Subcutaneous abdominal adipose tissue (tissue), 5 donors: ENCODE results near the gene SFTA2.

Experiments used
- H3K27ac ChIP-seq: one replicate; pipeline ENCODE4 v1.7.0; 2013; ENCODE audit warnings: low read depth, mild to moderate bottlenecking, inconsistent platforms, low read length, moderate library complexity
- H3K27me3 ChIP-seq, 5 donors: one replicate each; pipeline ENCODE4 v1.7.0; 2013; ENCODE audit warnings: low read length in 5 of 5, inconsistent platforms in 1 of 5; ENCODE audit not compliant: control insufficient read depth in 5 of 5, insufficient read depth in 4 of 5
- H3K36me3 ChIP-seq, 5 donors: one replicate each; pipeline ENCODE4 v1.7.0; 2013; ENCODE audit warnings: low read length in 5 of 5; ENCODE audit not compliant: control insufficient read depth in 5 of 5, insufficient read depth in 5 of 5
- H3K4me1 ChIP-seq, 5 donors: one replicate each; pipeline ENCODE4 v1.7.0; 2013; ENCODE audit warnings: low read length in 5 of 5, mild to moderate bottlenecking in 3 of 5, moderate library complexity in 1 of 5; ENCODE audit not compliant: control insufficient read depth in 5 of 5, insufficient read depth in 5 of 5
- H3K4me3 ChIP-seq, 5 donors: one replicate each; pipeline ENCODE4 v1.7.0; 2013; ENCODE audit warnings: low read length in 5 of 5, low read depth in 1 of 5
- H3K9ac ChIP-seq, 5 donors: one replicate each; pipeline ENCODE4 v1.7.0; 2013; ENCODE audit warnings: low read length in 5 of 5, mild to moderate bottlenecking in 4 of 5, moderate library complexity in 3 of 5
- H3K9me3 ChIP-seq, 5 donors: one replicate each; pipeline ENCODE4 v1.7.0; 2013; ENCODE audit warnings: low read length in 5 of 5; ENCODE audit not compliant: control insufficient read depth in 5 of 5
- donor health status: healthy.
- donor health status: healthy.
- donor health status: healthy.
- donor health status: healthy.
- donor health status: healthy.

Gene SFTA2

DNA sequence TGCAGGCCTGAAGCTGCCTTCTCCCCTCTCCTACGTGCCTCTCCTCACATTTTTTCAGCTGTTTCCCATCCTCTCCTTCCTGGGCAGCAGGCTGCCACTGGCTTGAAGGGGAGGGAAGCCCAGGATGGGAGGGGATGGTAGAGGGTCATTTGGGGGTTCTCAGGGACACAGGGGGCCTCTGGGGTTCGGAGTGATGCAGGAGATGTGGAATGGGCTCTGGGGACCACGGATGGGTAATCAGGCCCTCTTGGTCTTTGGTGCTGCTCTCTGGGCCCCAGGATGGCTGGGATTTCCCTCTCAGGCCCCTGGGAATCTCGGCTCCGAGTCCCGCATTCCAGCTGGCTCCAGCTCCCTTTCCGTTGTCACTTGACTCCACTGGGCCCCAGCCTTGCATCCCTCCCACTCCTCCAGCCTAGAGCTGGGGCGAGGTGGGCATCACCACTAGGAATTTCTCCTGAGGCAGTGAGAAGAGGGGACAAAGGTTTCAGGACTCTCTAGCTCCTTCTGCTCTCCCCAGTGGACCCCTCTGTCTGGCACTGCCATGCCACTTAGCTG, 49.7 kb downstream of the SFTA2 start:
- H3K27me3 ChIP-seq, result no peaks in the 10 kb centered on the region
- H3K9ac ChIP-seq, result no peak overlapping the region
- no peaks in the 10 kb centered on the region for H3K9me3 ChIP-seq
- peak overlapping the region; percentile 78 for H3K27ac ChIP-seq
- H3K4me3 ChIP-seq, result no peak overlapping the region
- H3K36me3 ChIP-seq, result no peaks in the 10 kb centered on the region
- H3K4me1 ChIP-seq, result peaks cover 16 to 59% (median 53%) of the 10 kb centered on the region in 5 donors

GRCh38 chr6:30881392-30882203, 50.4 kb downstream of the SFTA2 start:
- peaks cover 16 to 59% (median 52%) of the 10 kb centered on the region in 5 donors for H3K4me1 ChIP-seq
- H3K9ac ChIP-seq, result no peak overlapping the region

More at GRCh38 chr6:30881392-30882203, 50.4 kb downstream of the SFTA2 start:
- no peaks in the 10 kb centered on the region for H3K36me3 ChIP-seq
- no peak overlapping the region for H3K4me3 ChIP-seq
- peak overlapping the region; percentile 78 for H3K27ac ChIP-seq
- H3K9me3 ChIP-seq, result no peaks in the 10 kb centered on the region
- H3K27me3 ChIP-seq, result no peaks in the 10 kb centered on the region
